ENCODE measurements around the gene CACFD1. TPM values are rescaled to one million over a fixed set of nuclear protein-coding genes. Genes with fewer than 3 reads are reported as not detected.
A peak's percentile ranks its signal among the peaks of the same experiment; 100 is the strongest.

CACFD1 gene
- total RNA-seq, 1 donor, result 4.4 TPM

- TF ChIP-seq, protein P1, sequence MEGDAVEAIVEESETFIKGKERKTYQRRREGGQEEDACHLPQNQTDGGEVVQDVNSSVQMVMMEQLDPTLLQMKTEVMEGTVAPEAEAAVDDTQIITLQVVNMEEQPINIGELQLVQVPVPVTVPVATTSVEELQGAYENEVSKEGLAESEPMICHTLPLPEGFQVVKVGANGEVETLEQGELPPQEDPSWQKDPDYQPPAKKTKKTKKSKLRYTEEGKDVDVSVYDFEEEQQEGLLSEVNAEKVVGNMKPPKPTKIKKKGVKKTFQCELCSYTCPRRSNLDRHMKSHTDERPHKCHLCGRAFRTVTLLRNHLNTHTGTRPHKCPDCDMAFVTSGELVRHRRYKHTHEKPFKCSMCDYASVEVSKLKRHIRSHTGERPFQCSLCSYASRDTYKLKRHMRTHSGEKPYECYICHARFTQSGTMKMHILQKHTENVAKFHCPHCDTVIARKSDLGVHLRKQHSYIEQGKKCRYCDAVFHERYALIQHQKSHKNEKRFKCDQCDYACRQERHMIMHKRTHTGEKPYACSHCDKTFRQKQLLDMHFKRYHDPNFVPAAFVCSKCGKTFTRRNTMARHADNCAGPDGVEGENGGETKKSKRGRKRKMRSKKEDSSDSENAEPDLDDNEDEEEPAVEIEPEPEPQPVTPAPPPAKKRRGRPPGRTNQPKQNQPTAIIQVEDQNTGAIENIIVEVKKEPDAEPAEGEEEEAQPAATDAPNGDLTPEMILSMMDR (IDR thresholded peaks at IDR 0.05; ENCODE audit: insufficient read depth, low read length), result no peak
- peak; percentile 49 for DNase-seq (ENCODE audit: low read depth)
- H3K4me3 ChIP-seq (ENCODE audit: low read depth, low read length), result no peak overlapping the region
Observed at GRCh38 chr9:133514460-133515239, 54.9 kb downstream of the CACFD1 start.

DNA sequence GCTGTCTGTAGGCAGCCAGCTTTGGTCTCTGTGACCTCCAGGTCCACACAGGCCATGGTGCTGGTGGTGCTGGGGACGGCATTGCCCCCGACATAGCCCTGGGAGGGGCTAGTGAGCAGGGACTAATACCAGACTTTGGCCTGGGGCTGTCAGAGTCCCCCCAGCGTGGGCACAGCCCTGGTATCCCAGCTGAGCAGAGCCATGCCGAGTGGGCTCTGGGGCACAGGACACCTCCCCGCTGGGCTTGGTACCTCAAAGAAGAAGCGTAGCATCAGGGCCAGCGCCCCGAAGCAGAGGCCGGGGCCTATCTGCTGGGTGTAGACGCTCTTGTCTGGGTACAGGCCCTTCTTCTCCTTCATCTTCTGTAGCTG lies 55.4 kb downstream of the CACFD1 start:
- TF ChIP-seq, protein P1 (IDR thresholded peaks at IDR 0.05; ENCODE audit: insufficient read depth, low read length), result no peak
- no peak overlapping the region for H3K4me3 ChIP-seq (ENCODE audit: low read depth, low read length)
- DNase-seq (ENCODE audit: low read depth), result no peak

DNA sequence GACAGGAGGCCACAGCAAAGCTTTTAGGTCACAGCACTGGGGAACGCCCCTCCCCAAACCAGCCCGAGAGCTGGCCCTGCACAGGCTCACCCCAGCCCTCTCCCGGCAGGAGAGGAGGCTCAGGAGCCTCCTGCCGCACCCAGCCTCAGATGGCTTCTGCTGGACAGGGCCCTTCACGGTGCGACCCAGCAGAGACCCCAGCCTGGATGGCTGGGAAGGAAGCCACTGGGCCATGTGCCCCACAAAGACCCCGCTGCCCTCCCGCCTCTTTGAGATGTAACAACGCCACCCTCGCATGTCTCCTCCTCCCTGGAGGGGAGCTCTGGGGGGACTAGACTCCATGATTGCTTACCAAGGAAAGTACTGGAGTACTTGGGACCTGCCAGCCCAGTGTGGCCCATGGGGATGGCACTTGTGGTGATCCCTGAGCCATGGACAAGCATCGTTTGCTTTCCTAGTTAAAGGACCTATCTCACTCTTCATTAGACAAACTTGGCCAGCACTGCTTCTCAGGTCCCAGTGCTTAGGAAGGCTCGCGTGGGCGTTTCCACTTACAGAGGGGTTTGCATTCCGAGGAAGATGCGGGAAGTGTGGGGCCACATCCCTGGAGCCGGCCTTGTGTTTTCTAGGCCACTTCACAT lies 56.0 kb downstream of the CACFD1 start:
- DNase-seq (ENCODE audit: low read depth), result no peak
- TF ChIP-seq, protein P1 (IDR thresholded peaks at IDR 0.05; ENCODE audit: insufficient read depth, low read length), result no peak

DNA sequence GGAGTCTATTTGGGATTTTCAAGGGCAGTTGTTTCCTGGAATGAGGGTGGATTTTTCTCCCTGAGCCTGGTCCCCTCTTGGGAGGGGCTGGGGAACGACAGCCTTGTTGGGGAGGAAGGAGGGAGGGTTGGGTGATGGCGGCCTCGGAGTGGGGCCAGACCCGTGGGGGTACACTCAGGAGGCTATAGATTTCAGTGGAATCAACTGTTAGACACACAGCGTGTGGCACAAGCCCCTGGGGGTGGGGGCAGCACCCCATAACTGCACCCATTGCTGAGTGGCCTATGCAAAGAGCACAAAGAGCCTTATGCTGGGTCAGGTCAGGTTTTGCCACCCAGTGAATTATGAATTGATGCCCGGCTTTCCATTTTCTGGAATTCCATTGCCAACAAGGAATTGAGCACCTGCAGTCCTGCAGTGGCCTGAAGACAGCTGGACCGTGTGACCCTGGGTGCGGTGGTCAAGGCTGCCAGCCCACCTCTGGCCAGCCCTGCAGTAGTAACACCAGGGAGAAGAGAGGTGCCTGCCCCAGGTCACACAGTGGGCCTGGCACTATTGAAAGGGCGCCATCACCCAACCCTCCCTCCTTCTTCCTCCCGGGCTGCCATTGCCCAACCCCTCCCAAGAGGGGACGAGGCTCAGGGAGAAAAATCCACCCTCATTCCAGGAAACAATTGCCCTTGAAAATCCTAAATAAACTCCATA lies 56.6 kb downstream of the CACFD1 start:
- TF ChIP-seq, protein P1 (IDR thresholded peaks at IDR 0.05; ENCODE audit: insufficient read depth, low read length), result no peak
- H3K4me3 ChIP-seq (ENCODE audit: low read depth, low read length), result no peak overlapping the region
- DNase-seq (ENCODE audit: low read depth), result no peak

More for the DNA sequence above, 56.0 kb downstream of the CACFD1 start:
- H3K4me3 ChIP-seq (ENCODE audit: low read depth, low read length), result no peak overlapping the region

GRCh38 chr9:133516961-133517350 lies 57.2 kb downstream of the CACFD1 start:
- DNase-seq (ENCODE audit: low read depth), result no peak
- no peak overlapping the region for H3K4me3 ChIP-seq (ENCODE audit: low read depth, low read length)
- TF ChIP-seq, protein P1 (IDR thresholded peaks at IDR 0.05; ENCODE audit: insufficient read depth, low read length), result no peak

DNA sequence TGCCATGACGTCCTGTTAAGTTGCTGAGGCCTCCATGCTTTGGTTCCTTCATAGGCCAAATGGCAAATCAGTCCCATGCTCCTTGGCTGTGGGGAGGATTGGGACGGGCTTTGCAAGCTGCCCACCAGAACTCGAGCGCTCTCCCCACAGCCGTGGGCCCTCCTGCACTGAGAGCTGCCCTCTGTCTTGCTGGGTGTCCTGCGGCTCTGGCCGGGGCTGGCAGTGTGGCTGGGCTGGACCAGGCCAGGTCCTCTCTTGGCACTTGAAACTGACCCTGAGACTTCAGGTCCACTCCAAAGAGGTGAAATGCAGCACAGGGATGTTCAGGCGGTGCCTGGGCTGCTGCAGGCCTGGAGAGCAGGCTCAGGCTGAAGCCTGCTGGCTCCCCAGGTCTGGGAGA lies 57.9 kb downstream of the CACFD1 start:
- no peak for DNase-seq (ENCODE audit: low read depth)
- H3K4me3 ChIP-seq (ENCODE audit: low read depth, low read length), result no peak overlapping the region
- TF ChIP-seq, protein P1 (IDR thresholded peaks at IDR 0.05; ENCODE audit: insufficient read depth, low read length), result no peak

Data from fibroblast of the aortic adventitia (primary cell).